ENCODE measurements around the gene CDH4.

GRCh38 chr20:61533231-61533631 lies 281.2 kb downstream of the CDH4 start:
- TF ChIP-seq CTCF (IDR thresholded peaks at IDR 0.05) (no peak), EZH2 (IDR thresholded peaks at IDR 0.05; ENCODE audit: borderline replicate concordance, insufficient read depth, low read depth, low read length, poor library complexity, severe bottlenecking) (no peak)

Measured in B cell (primary cell).